Mesenteric fat pad (tissue), 1 donor: ENCODE results near the gene RAB17. TPM values are rescaled to one million over a fixed set of nuclear protein-coding genes. Genes with fewer than 3 reads are reported as not detected.

Source experiments
- DNase-seq: peaks from one replicate; pipeline ENCODE4 v3.0.0-alpha.2; 2020; ENCODE audit warnings: low spot score
- long read RNA-seq: library from polyadenylated mRNA; unstranded; transcript quantifications from one replicate; pipeline ENCODE4 v2.0.0, GENCODE V29; 2020
- total RNA-seq: library from RNA; stranded (reverse); fragmentation: NEBNext Ultra II Directional; extraction: Animal tissue kit (Norgen Biotek cat#: 25700); gene quantifications from one replicate; pipeline ENCODE4 v1.2.1, GENCODE V29; 2021
- donor health status: DM: yes; HTN: yes; CAD: no.

Gene RAB17
- total RNA-seq, result 0.87 TPM
- long read RNA-seq, result 0 reads

GRCh38 chr2:237590272-237591140 is at the start of gene RAB17:
Gene RAB17, minus strand, starts transcription at chr2:237590734. Its CDS starts 4,580 bp downstream, at chr2:237586154.
- no peak for DNase-seq

- peak; percentile 30 for DNase-seq
Measured at GRCh38 chr2:237639836-237640220, 49.3 kb upstream of the RAB17 start.

GRCh38 chr2:237639052-237639835 is 48.7 kb upstream of the RAB17 start:
- DNase-seq, result peak; percentile 62

- peak; percentile 37 for DNase-seq
Measured at GRCh38 chr2:237638176-237638575, 47.6 kb upstream of the RAB17 start.

- DNase-seq, result peak; percentile 1
Measured at GRCh38 chr2:237637429-237638135, 47.0 kb upstream of the RAB17 start.

GRCh38 chr2:237636578-237636977 is 46.0 kb upstream of the RAB17 start:
- DNase-seq, result peak; percentile 39

- peak; percentile 74 for DNase-seq
Measured at GRCh38 chr2:237633061-237633561, 42.6 kb upstream of the RAB17 start.

GRCh38 chr2:237631801-237632585 is 41.5 kb upstream of the RAB17 start:
- peak; percentile 65 for DNase-seq

GRCh38 chr2:237631007-237631785 is 40.7 kb upstream of the RAB17 start:
- DNase-seq, result peak; percentile 82

- DNase-seq, result peak; percentile 79
Measured at GRCh38 chr2:237630216-237631000, 39.9 kb upstream of the RAB17 start.

GRCh38 chr2:237629739-237630138 is 39.2 kb upstream of the RAB17 start:
- peak; percentile 28 for DNase-seq

- DNase-seq, result peak; percentile 16
Measured at GRCh38 chr2:237629188-237629534, 38.6 kb upstream of the RAB17 start.

- DNase-seq, result peak; percentile 49
Measured at GRCh38 chr2:237628247-237629187, 38.0 kb upstream of the RAB17 start.

- no peak for DNase-seq
Measured at GRCh38 chr2:237627441-237628246, 37.1 kb upstream of the RAB17 start, which contains the start of gene LRRFIP1. Gene LRRFIP1, plus strand, starts transcription at chr2:237627587. Its CDS starts 58 bp downstream, at chr2:237627645.

GRCh38 chr2:237626813-237627440 is 36.4 kb upstream of the RAB17 start:
- no peak for DNase-seq

GRCh38 chr2:237625777-237626176 is 35.2 kb upstream of the RAB17 start:
- DNase-seq, result no peak
